ENCODE data around the gene CNDP1. TPM values are rescaled to one million over a fixed set of nuclear protein-coding genes. Genes with fewer than 3 reads are reported as not detected.
"Not testable (repeated sequence)": the region's sequence is repeated elsewhere in the genome, so short reads cannot be mapped to it uniquely, and the experiment has no call there.

The CNDP1 gene
- total RNA-seq, 4 donors from 2014 or later: 0.53 TPM; not detected in 3

GRCh38 chr18:74556126-74556525 lies 21.8 kb downstream of the CNDP1 start:
- no peak for DNase-seq
- H3K27ac ChIP-seq: no peak overlapping the region
- TF ChIP-seq CTCF (IDR thresholded peaks at IDR 0.05) (no peak), POLR2A (IDR thresholded peaks at IDR 0.05) (no peak)
- H3K4me1 ChIP-seq: peaks cover 0 to 5% (median 0%) of the 10 kb centered on the region in 4 donors
- H3K9me3 ChIP-seq: no peaks in the 10 kb centered on the region
- no peak overlapping the region for H3K4me3 ChIP-seq
- no peaks in the 10 kb centered on the region for H3K27me3 ChIP-seq
- no peaks in the 10 kb centered on the region for H3K36me3 ChIP-seq

- no peaks in the 10 kb centered on the region for H3K9me3 ChIP-seq
- H3K27me3 ChIP-seq: no peaks in the 10 kb centered on the region
- DNase-seq: no peak
- H3K36me3 ChIP-seq: no peaks in the 10 kb centered on the region
- H3K4me1 ChIP-seq: no peaks in the 10 kb centered on the region
- TF ChIP-seq POLR2A (IDR thresholded peaks at IDR 0.05): no peak
- no peak for TF ChIP-seq CTCF (IDR thresholded peaks at IDR 0.05)
- H3K4me3 ChIP-seq: no peak overlapping the region
- no peak overlapping the region for H3K27ac ChIP-seq
These were observed 23.8 kb downstream of the CNDP1 start for GRCh38 chr18:74558096-74558495.

GRCh38 chr18:74562131-74562730 lies 27.9 kb downstream of the CNDP1 start:
- Histone ChIP-seq H3K9me3 (peaks cover 0 to 6% (median 0%) of the 10 kb centered on the region in 4 donors), H3K4me3 (no peak overlapping the region), H3K27me3 (no peaks in the 10 kb centered on the region), H3K27ac (no peak overlapping the region), H3K4me1 (peaks cover 0 to 24% (median 0%) of the 10 kb centered on the region in 4 donors), H3K36me3 (no peaks in the 10 kb centered on the region)
- no peak for DNase-seq
- no peak for TF ChIP-seq CTCF (IDR thresholded peaks at IDR 0.05)
- no peak for TF ChIP-seq POLR2A (IDR thresholded peaks at IDR 0.05)

GRCh38 chr18:74562775-74563174 lies 28.5 kb downstream of the CNDP1 start:
- no peaks in the 10 kb centered on the region for H3K36me3 ChIP-seq
- H3K27ac ChIP-seq: no peak overlapping the region
- H3K9me3 ChIP-seq: peaks cover 0 to 6% (median 0%) of the 10 kb centered on the region in 4 donors
- H3K27me3 ChIP-seq: no peaks in the 10 kb centered on the region
- no peak for DNase-seq
- H3K4me1 ChIP-seq: peaks cover 0 to 24% (median 0%) of the 10 kb centered on the region in 4 donors
- TF ChIP-seq POLR2A (IDR thresholded peaks at IDR 0.05) (no peak), CTCF (IDR thresholded peaks at IDR 0.05) (no peak)
- no peak overlapping the region for H3K4me3 ChIP-seq

GRCh38 chr18:74563999-74564398 lies 29.7 kb downstream of the CNDP1 start:
- H3K36me3 ChIP-seq: no peaks in the 10 kb centered on the region
- TF ChIP-seq CTCF (IDR thresholded peaks at IDR 0.05) (no peak), POLR2A (IDR thresholded peaks at IDR 0.05) (no peak)
- H3K4me1 ChIP-seq: peaks cover 0 to 24% (median 0%) of the 10 kb centered on the region in 4 donors
- no peak for DNase-seq
- peak overlapping the region in 2 of 4 donors; percentile 24 to 43 for H3K27ac ChIP-seq
- peaks cover 0 to 6% (median 0%) of the 10 kb centered on the region in 4 donors for H3K9me3 ChIP-seq
- no peak overlapping the region for H3K4me3 ChIP-seq
- H3K27me3 ChIP-seq: no peaks in the 10 kb centered on the region

- not testable (repeated sequence) for H3K36me3 ChIP-seq, H3K27me3 ChIP-seq, H3K4me3 ChIP-seq, H3K9me3 ChIP-seq, DNase-seq
- Histone ChIP-seq H3K27ac (peak overlapping the region in 2 of 4 donors; percentile 41 to 68), H3K4me1 (peaks cover 0 to 24% (median 0%) of the 10 kb centered on the region in 4 donors)
These were observed 30.9 kb downstream of the CNDP1 start for GRCh38 chr18:74565164-74565563.

- Histone ChIP-seq H3K4me1 (peaks cover 0 to 24% (median 0%) of the 10 kb centered on the region in 4 donors), H3K27ac (peak overlapping the region in 2 of 4 donors; percentile 41 to 68)
- H3K4me3 ChIP-seq, H3K27me3 ChIP-seq, H3K36me3 ChIP-seq, DNase-seq, H3K9me3 ChIP-seq: not testable (repeated sequence)
These were observed 31.7 kb downstream of the CNDP1 start for GRCh38 chr18:74565993-74566392.
